ENCODE results near the gene GLB1L2. TPM values are rescaled to one million over a fixed set of nuclear protein-coding genes. Genes with fewer than 3 reads are reported as not detected.

Gene GLB1L2
- total RNA-seq (under 0.01 TPM in 2 replicates), polyA plus RNA-seq (0.08 and 0.11 TPM in 2 replicates), polyA minus RNA-seq (ENCODE audit: low replicate concordance) (not detected in 2 replicates)
- 0.07 and 0.08 TPM in 2 replicates for polyA plus RNA-seq (2012)

GRCh38 chr11:134331354-134332188 is at the start of gene GLB1L2:
Gene GLB1L2 (plus strand): TSS chr11:134331988. CDS start chr11:134332062, 74 bp downstream.
- Histone ChIP-seq H4K20me1 (ENCODE audit: control insufficient read depth, extremely low read depth, insufficient read depth, low read length) (no peaks in the 10 kb centered on the region), H3K9ac (ENCODE audit: insufficient read depth, low read length) (no peak within 1 kb of the TSS), H3K36me3 (ENCODE audit: control insufficient read depth, insufficient read depth, low read length) (no peaks in the 10 kb centered on the region), H3K27ac (ENCODE audit: insufficient read depth, low read length) (no peak within 1 kb of the TSS), H2AFZ (ENCODE audit: low read length) (no peak within 1 kb of the TSS), H3K9me3 (ENCODE audit: control insufficient read depth, insufficient read depth, low read depth, low read length) (no peaks in the 10 kb centered on the region), H3K79me2 (ENCODE audit: control insufficient read depth, insufficient read depth, low read length) (no peaks in the 10 kb centered on the region), H3K27me3 (ENCODE audit: control insufficient read depth, insufficient read depth, low read length) (peaks cover 4% of the 10 kb centered on the region), H3K4me3 (replicated peaks in 1 of 4; ENCODE audit: control extremely low read depth in 1 of 4, insufficient read depth in 1 of 4, low read depth in 3 of 4, low read length in 4 of 4) (peak within 1 kb of the TSS in 2 of 4 experiments; percentile 27 to 47), H3K4me1 (ENCODE audit: control insufficient read depth, extremely low read depth, insufficient read depth, low read length) (no peaks in the 10 kb centered on the region), H3K4me2 (ENCODE audit: extremely low read depth, insufficient read depth, low read length) (no peak within 1 kb of the TSS)
- TF ChIP-seq EZH2 (IDR thresholded peaks at IDR 0.05; ENCODE audit: low read length, missing control alignments) (peak; percentile 19), CTCF (conservative IDR thresholded peaks at IDR 0.05 in 1 of 2, IDR thresholded peaks at IDR 0.05 in 1 of 2; ENCODE audit: low read depth in 1 of 2, low read length in 2 of 2) (no peak)
- DNase-seq (ENCODE audit: low read depth in 2 of 2): peak; percentile 10 to 25

- TF ChIP-seq CTCF (conservative IDR thresholded peaks at IDR 0.05 in 1 of 2, IDR thresholded peaks at IDR 0.05 in 1 of 2; ENCODE audit: low read depth in 1 of 2, low read length in 2 of 2): no peak
- no peak for TF ChIP-seq EZH2 (IDR thresholded peaks at IDR 0.05; ENCODE audit: low read length, missing control alignments)
- Histone ChIP-seq H4K20me1 (ENCODE audit: control insufficient read depth, extremely low read depth, insufficient read depth, low read length) (no peaks in the 10 kb centered on the region), H3K79me2 (ENCODE audit: control insufficient read depth, insufficient read depth, low read length) (no peaks in the 10 kb centered on the region)
Observed at GRCh38 chr11:134282121-134283045, 49.4 kb upstream of the GLB1L2 start.

More at GRCh38 chr11:134282121-134283045, 49.4 kb upstream of the GLB1L2 start:
- no peaks in the 10 kb centered on the region for H3K9me3 ChIP-seq (ENCODE audit: control insufficient read depth, insufficient read depth, low read depth, low read length)
- H3K36me3 ChIP-seq (ENCODE audit: control insufficient read depth, insufficient read depth, low read length): no peaks in the 10 kb centered on the region
- peaks cover 11% of the 10 kb centered on the region for H3K27me3 ChIP-seq (ENCODE audit: control insufficient read depth, insufficient read depth, low read length)
- no peak overlapping the region for H3K4me2 ChIP-seq (ENCODE audit: extremely low read depth, insufficient read depth, low read length)
- H2AFZ ChIP-seq (ENCODE audit: low read length): no peak overlapping the region
- no peak overlapping the region for H3K9ac ChIP-seq (ENCODE audit: insufficient read depth, low read length)
- no peak overlapping the region for H3K4me3 ChIP-seq (replicated peaks in 1 of 4; ENCODE audit: control extremely low read depth in 1 of 4, insufficient read depth in 1 of 4, low read depth in 3 of 4, low read length in 4 of 4)
- H3K27ac ChIP-seq (ENCODE audit: insufficient read depth, low read length): no peak overlapping the region
- no peak for DNase-seq (ENCODE audit: low read depth in 2 of 2)
- H3K4me1 ChIP-seq (ENCODE audit: control insufficient read depth, extremely low read depth, insufficient read depth, low read length): no peaks in the 10 kb centered on the region
